Lower lobe of right lung (tissue), 2 donors: ENCODE results near the gene KCNQ4. TPM values are rescaled to one million over a fixed set of nuclear protein-coding genes. Genes with fewer than 3 reads are reported as not detected.
A peak's percentile ranks its signal among the peaks of the same experiment; 100 is the strongest.

Experiments
- ATAC-seq, 2 donors: fragments of 200-7000 bp; cut with Tn5 transposase; one replicate each; pipeline ENCODE4 v1.9.1; 2020 to 2022; ENCODE audit warnings: mild to moderate bottlenecking in 2 of 2, moderate library complexity in 2 of 2
- DNase-seq: peaks from one replicate; pipeline ENCODE4 v3.0.0-alpha.2; 2020
- H3K27ac ChIP-seq: fragments of 200-600 bp; one replicate; pipeline ENCODE4 v1.8.0; 2022
- H3K27me3 ChIP-seq: fragments of 200-600 bp; one replicate; pipeline ENCODE4 v1.8.0; 2022; ENCODE audit warnings: low read depth
- H3K36me3 ChIP-seq: fragments of 200-600 bp; one replicate; pipeline ENCODE4 v1.8.0; 2022; ENCODE audit warnings: mild to moderate bottlenecking
- H3K4me1 ChIP-seq: fragments of 200-600 bp; one replicate; pipeline ENCODE4 v1.8.0; 2022
- H3K4me3 ChIP-seq: fragments of 200-600 bp; one replicate; pipeline ENCODE4 v1.8.0; 2022; ENCODE audit warnings: mild to moderate bottlenecking
- H3K9me3 ChIP-seq: fragments of 200-600 bp; one replicate; pipeline ENCODE4 v1.8.0; 2022
- CTCF ChIP-seq: fragments of 200-600 bp; IDR thresholded peaks from one replicate; pipeline ENCODE4 v1.8.0; 2022; ENCODE audit warnings: antibody characterized with exemption, mild to moderate bottlenecking
- intact Hi-C: fragments of 100-400 bp; cut with DNase I; formaldehyde crosslinking; loops from one replicate; pipeline ENCODE4 v1.11.0; 2022
- total RNA-seq: library from RNA; stranded (reverse); fragmentation: NEBNext Ultra II Directional; extraction: Animal tissue kit (Norgen Biotek cat#: 25700); gene quantifications from one replicate; pipeline ENCODE4 v1.2.1, GENCODE V29; 2021
- donor health status: DM: no; HTN: yes; CAD: no; lungs with severe emphysema.

The KCNQ4 gene
- total RNA-seq, 1 donor from 2014 or later, result 0.89 TPM

- Histone ChIP-seq H3K27me3 (no peaks in the 10 kb centered on the region), H3K27ac (no peak overlapping the region), H3K4me3 (no peak overlapping the region), H3K36me3 (peaks cover 17% of the 10 kb centered on the region), H3K9me3 (no peaks in the 10 kb centered on the region), H3K4me1 (no peaks in the 10 kb centered on the region)
- ATAC-seq (no peak), DNase-seq (no peak)
- intact Hi-C loops, result no loop called here
- TF ChIP-seq CTCF, result no peak
These were observed 7.1 kb upstream of the KCNQ4 start for GRCh38 chr1:40776236-40777072.

- H3K4me1 ChIP-seq, result peaks cover 6% of the 10 kb centered on the region
- intact Hi-C loops, result no loop called here
- ATAC-seq, result no peak
- peaks cover 7% of the 10 kb centered on the region for H3K36me3 ChIP-seq
- TF ChIP-seq CTCF, result no peak
- DNase-seq, result no peak
- no peak overlapping the region for H3K4me3 ChIP-seq
- no peak overlapping the region for H3K27ac ChIP-seq
- H3K9me3 ChIP-seq, result no peaks in the 10 kb centered on the region
- peaks cover 5% of the 10 kb centered on the region for H3K27me3 ChIP-seq
These were observed 6.2 kb upstream of the KCNQ4 start for GRCh38 chr1:40777224-40777970.

GRCh38 chr1:40780678-40781607 is 2.6 kb upstream of the KCNQ4 start:
- peaks cover 18% of the 10 kb centered on the region for H3K4me1 ChIP-seq
- no peaks in the 10 kb centered on the region for H3K9me3 ChIP-seq
- DNase-seq, result no peak
- peaks cover 19% of the 10 kb centered on the region for H3K27me3 ChIP-seq
- H3K4me3 ChIP-seq, result no peak overlapping the region
- no peak for TF ChIP-seq CTCF
- no peak for ATAC-seq
- H3K27ac ChIP-seq, result no peak overlapping the region
- intact Hi-C loops, result no loop called here
- H3K36me3 ChIP-seq, result no peaks in the 10 kb centered on the region

- no peak for TF ChIP-seq CTCF
These were observed 2.0 kb upstream of the KCNQ4 start for GRCh38 chr1:40781608-40781971.

GRCh38 chr1:40782371-40782956 is 1.1 kb upstream of the KCNQ4 start:
- peak overlapping the region; percentile 54 for H3K4me3 ChIP-seq
- no peak overlapping the region for H3K27ac ChIP-seq
- intact Hi-C loops, result no loop called here
- H3K27me3 ChIP-seq, result peaks cover 19% of the 10 kb centered on the region
- H3K36me3 ChIP-seq, result no peaks in the 10 kb centered on the region
- DNase-seq, result no peak
- no peaks in the 10 kb centered on the region for H3K9me3 ChIP-seq
- no peak for TF ChIP-seq CTCF
- peak in 1 of 2 donors; percentile 28 for ATAC-seq
- H3K4me1 ChIP-seq, result peaks cover 18% of the 10 kb centered on the region

More at GRCh38 chr1:40781608-40781971, 2.0 kb upstream of the KCNQ4 start:
- Histone ChIP-seq H3K36me3 (no peaks in the 10 kb centered on the region), H3K4me3 (no peak overlapping the region), H3K4me1 (peaks cover 18% of the 10 kb centered on the region), H3K9me3 (no peaks in the 10 kb centered on the region), H3K27me3 (peaks cover 19% of the 10 kb centered on the region), H3K27ac (no peak overlapping the region)
- intact Hi-C loops, result no loop called here
- ATAC-seq (no peak), DNase-seq (no peak)
